GM23338 (cell line): ENCODE measurements around the gene NINL.

Experiments used
- REST ChIP-seq: IDR thresholded peaks from one replicate; pipeline ENCODE4 v1.6.1; 2018; ENCODE audit warnings: antibody characterized with exemption; ENCODE audit not compliant: unreplicated experiment
- TF ChIP-seq, protein P1 (sequence below), 2 experiments: fragments of 200-600 bp in 1 of 2; sonication (generic) in 1 of 2; conservative IDR thresholded peaks; 2 replicates each; pipeline versions ENCODE4 v1.5.1 to v1.6.1; 2016 to 2017; ENCODE audit warnings: antibody characterized with exemption in 2 of 2, low read depth in 2 of 2, mild to moderate bottlenecking in 2 of 2, moderate library complexity in 1 of 2

GRCh38 chr20:25461786-25462545 lies 123.4 kb downstream of the NINL start:
- TF ChIP-seq, protein P1, sequence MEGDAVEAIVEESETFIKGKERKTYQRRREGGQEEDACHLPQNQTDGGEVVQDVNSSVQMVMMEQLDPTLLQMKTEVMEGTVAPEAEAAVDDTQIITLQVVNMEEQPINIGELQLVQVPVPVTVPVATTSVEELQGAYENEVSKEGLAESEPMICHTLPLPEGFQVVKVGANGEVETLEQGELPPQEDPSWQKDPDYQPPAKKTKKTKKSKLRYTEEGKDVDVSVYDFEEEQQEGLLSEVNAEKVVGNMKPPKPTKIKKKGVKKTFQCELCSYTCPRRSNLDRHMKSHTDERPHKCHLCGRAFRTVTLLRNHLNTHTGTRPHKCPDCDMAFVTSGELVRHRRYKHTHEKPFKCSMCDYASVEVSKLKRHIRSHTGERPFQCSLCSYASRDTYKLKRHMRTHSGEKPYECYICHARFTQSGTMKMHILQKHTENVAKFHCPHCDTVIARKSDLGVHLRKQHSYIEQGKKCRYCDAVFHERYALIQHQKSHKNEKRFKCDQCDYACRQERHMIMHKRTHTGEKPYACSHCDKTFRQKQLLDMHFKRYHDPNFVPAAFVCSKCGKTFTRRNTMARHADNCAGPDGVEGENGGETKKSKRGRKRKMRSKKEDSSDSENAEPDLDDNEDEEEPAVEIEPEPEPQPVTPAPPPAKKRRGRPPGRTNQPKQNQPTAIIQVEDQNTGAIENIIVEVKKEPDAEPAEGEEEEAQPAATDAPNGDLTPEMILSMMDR (conservative IDR thresholded peaks at IDR 0.05; ENCODE audit: low read depth in 2 of 2) = no peak
- no peak for TF ChIP-seq REST
